CD4-positive, CD25-positive, alpha-beta regulatory T cell (primary cell): ENCODE results near the gene SEZ6L. TPM values are rescaled to one million over a fixed set of nuclear protein-coding genes. Genes with fewer than 3 reads are reported as not detected.
A peak's percentile ranks its signal among the peaks of the same experiment; 100 is the strongest.

Experiments used
- ATAC-seq, 2 donors: fragments of 150-1000 bp; cut with Tn5 transposase; one replicate each; pipeline ENCODE4 v1.10.0; 2021; ENCODE audit warnings: low read depth in 2 of 2, moderate number of reproducible peaks in 2 of 2, moderate library complexity in 1 of 2
- DNase-seq, 3 donors: peaks; one replicate each; pipeline versions ENCODE4 v3.0.0 to v3.0.0-alpha.2; 2012 to 2022; ENCODE audit warnings: mixed read lengths in 1 of 3
- H3K27ac ChIP-seq: one replicate; pipeline ENCODE4 v1.7.0; 2013; ENCODE audit warnings: mild to moderate bottlenecking, low read length; ENCODE audit not compliant: insufficient read depth, poor library complexity, severe bottlenecking
- H3K27me3 ChIP-seq: one replicate; pipeline ENCODE4 v1.7.0; 2013; ENCODE audit warnings: low read length; ENCODE audit not compliant: control insufficient read depth, insufficient read depth
- H3K36me3 ChIP-seq: one replicate; pipeline ENCODE4 v1.7.0; 2013; ENCODE audit warnings: mild to moderate bottlenecking, low read length, moderate library complexity; ENCODE audit not compliant: control insufficient read depth, insufficient read depth
- H3K4me1 ChIP-seq: 2 replicates; pipeline ENCODE4 v1.7.0; 2013; ENCODE audit warnings: mild to moderate bottlenecking, low read length; ENCODE audit not compliant: insufficient read depth, control insufficient read depth, poor library complexity, severe bottlenecking
- H3K4me3 ChIP-seq: one replicate; pipeline ENCODE4 v1.7.0; 2013; ENCODE audit warnings: low read depth, mild to moderate bottlenecking, low read length, moderate library complexity
- H3K9me3 ChIP-seq, 2 experiments: 1 replicate in 1 of 2; 2 replicates in 1 of 2; pipeline ENCODE4 v1.7.0; 2013; ENCODE audit warnings: low read length in 2 of 2, mild to moderate bottlenecking in 1 of 2, moderate library complexity in 1 of 2; ENCODE audit not compliant: control insufficient read depth in 2 of 2
- H3K27ac Mint-ChIP-seq, 3 donors: one replicate each; pipeline ENCODE4 v1.8.0; 2020 to 2022; ENCODE audit warnings: mild to moderate bottlenecking in 3 of 3, mixed read lengths in 3 of 3, moderate library complexity in 2 of 3
- H3K27me3 Mint-ChIP-seq: one replicate; pipeline ENCODE4 v1.8.0; 2022; ENCODE audit warnings: mild to moderate bottlenecking, mixed read lengths
- H3K36me3 Mint-ChIP-seq: one replicate; pipeline ENCODE4 v1.8.0; 2020; ENCODE audit warnings: mixed read lengths
- H3K4me1 Mint-ChIP-seq, 4 donors: one replicate each; pipeline ENCODE4 v1.8.0; 2020 to 2022; ENCODE audit warnings: mixed read lengths in 4 of 4, mild to moderate bottlenecking in 1 of 4
- H3K4me3 Mint-ChIP-seq, 4 donors: one replicate each; pipeline ENCODE4 v1.8.0; 2020 to 2022; ENCODE audit warnings: mild to moderate bottlenecking in 4 of 4, mixed read lengths in 4 of 4, moderate library complexity in 3 of 4
- H3K9me3 Mint-ChIP-seq, 7 donors: one replicate each; pipeline ENCODE4 v1.8.0; 2020 to 2022; ENCODE audit warnings: mixed read lengths in 7 of 7, mild to moderate bottlenecking in 3 of 7, moderate library complexity in 2 of 7
- polyA plus RNA-seq, 4 donors: library from polyadenylated mRNA; unstranded; fragments of 300-500 nt; fragmentation: Illumina TruSeq; gene quantifications; one replicate each; pipeline ENCODE4 v1.2.3, GENCODE V29; 2021
- total RNA-seq: library from RNA; stranded (reverse); gene quantifications from one replicate; pipeline ENCODE4 v1.2.3, GENCODE V29; 2022

SEZ6L gene
- total and polyA plus RNA-seq, 5 donors from 2014 or later: not detected

GRCh38 chr22:26135806-26136205 lies 33.5 kb upstream of the SEZ6L start:
- Histone ChIP-seq H3K27me3 (no peaks in the 10 kb centered on the region), H3K4me3 (no peak overlapping the region), H3K9me3 (no peaks in the 10 kb centered on the region), H3K36me3 (no peaks in the 10 kb centered on the region), H3K27ac (no peak overlapping the region), H3K4me1 (no peaks in the 10 kb centered on the region)
- no peak for ATAC-seq
- Mint-ChIP-seq H3K36me3 (no peaks in the 10 kb centered on the region), H3K4me3 (no peak overlapping the region), H3K4me1 (no peaks in the 10 kb centered on the region), H3K27me3 (peaks cover 5% of the 10 kb centered on the region), H3K27ac (no peak overlapping the region), H3K9me3 (peaks cover 0 to 3% (median 0%) of the 10 kb centered on the region in 7 donors)
- no peak for DNase-seq

GRCh38 chr22:26139310-26139709 lies 30.0 kb upstream of the SEZ6L start:
- Mint-ChIP-seq H3K27me3 (peaks cover 5% of the 10 kb centered on the region), H3K36me3 (no peaks in the 10 kb centered on the region), H3K4me3 (no peak overlapping the region), H3K27ac (no peak overlapping the region), H3K9me3 (peaks cover 0 to 3% (median 0%) of the 10 kb centered on the region in 7 donors), H3K4me1 (no peaks in the 10 kb centered on the region)
- H3K27me3 ChIP-seq: no peaks in the 10 kb centered on the region
- H3K9me3 ChIP-seq: no peaks in the 10 kb centered on the region
- H3K4me1 ChIP-seq: no peaks in the 10 kb centered on the region
- no peak for DNase-seq
- no peak for ATAC-seq
- H3K36me3 ChIP-seq: no peaks in the 10 kb centered on the region
- no peak overlapping the region for H3K4me3 ChIP-seq
- no peak overlapping the region for H3K27ac ChIP-seq

DNA sequence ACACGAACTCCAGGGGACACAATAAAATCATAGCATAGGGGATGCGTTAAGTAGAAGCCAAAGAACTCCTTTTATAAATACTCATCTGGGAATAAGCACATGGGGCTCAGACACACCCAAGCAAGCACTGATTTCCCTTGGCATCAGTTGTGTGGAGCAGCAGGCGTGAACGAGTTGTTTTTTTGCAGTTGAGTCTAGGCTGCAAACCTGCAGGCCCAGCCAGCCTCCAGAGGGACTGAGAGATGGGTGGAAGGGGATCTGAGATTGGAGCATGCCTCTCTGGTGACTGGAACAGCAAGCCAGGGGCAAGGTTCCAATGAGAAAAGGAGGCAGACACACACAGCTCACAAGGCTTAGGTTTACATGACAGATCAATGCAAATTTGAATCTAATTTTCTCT lies 27.4 kb upstream of the SEZ6L start:
- Mint-ChIP-seq H3K27me3 (peaks cover 18% of the 10 kb centered on the region), H3K36me3 (no peaks in the 10 kb centered on the region), H3K27ac (no peak overlapping the region), H3K4me3 (no peak overlapping the region), H3K4me1 (no peaks in the 10 kb centered on the region), H3K9me3 (peaks cover 0 to 3% (median 0%) of the 10 kb centered on the region in 7 donors)
- Histone ChIP-seq H3K9me3 (no peaks in the 10 kb centered on the region), H3K4me1 (no peaks in the 10 kb centered on the region), H3K27ac (no peak overlapping the region), H3K4me3 (no peak overlapping the region), H3K27me3 (peaks cover 2% of the 10 kb centered on the region), H3K36me3 (no peaks in the 10 kb centered on the region)
- no peak for ATAC-seq
- no peak for DNase-seq

GRCh38 chr22:26143806-26144325 lies 25.4 kb upstream of the SEZ6L start:
- Histone ChIP-seq H3K36me3 (no peaks in the 10 kb centered on the region), H3K27me3 (peaks cover 2% of the 10 kb centered on the region), H3K4me1 (no peaks in the 10 kb centered on the region), H3K9me3 (no peaks in the 10 kb centered on the region), H3K27ac (no peak overlapping the region), H3K4me3 (no peak overlapping the region)
- Mint-ChIP-seq H3K4me3 (no peak overlapping the region), H3K27me3 (peaks cover 20% of the 10 kb centered on the region), H3K9me3 (peaks cover 0 to 3% (median 0%) of the 10 kb centered on the region in 7 donors), H3K36me3 (no peaks in the 10 kb centered on the region), H3K4me1 (no peaks in the 10 kb centered on the region), H3K27ac (no peak overlapping the region)
- no peak for DNase-seq
- ATAC-seq: no peak

DNA sequence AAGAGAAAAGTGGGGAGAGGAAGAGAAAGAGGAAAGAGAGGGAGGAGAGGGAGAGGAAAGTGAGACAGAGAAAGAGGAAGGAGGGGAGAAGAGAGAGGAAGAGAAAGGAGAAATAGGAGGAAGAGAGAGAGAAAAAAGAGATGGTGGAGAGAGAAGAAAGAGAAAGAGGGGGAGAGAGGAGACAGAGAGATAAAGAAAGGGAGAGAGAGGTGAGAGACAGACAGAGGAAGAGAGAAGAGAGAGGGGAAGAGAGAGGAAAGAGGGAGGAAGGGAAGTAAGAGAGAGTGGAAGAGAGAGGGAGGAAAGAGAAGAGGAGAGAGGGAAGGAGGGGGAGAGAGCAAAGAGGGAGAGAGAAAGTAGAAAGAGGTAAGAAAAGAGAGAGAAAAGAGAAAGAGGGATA lies 9.4 kb upstream of the SEZ6L start:
- H3K36me3 ChIP-seq: no peaks in the 10 kb centered on the region
- H3K27me3 Mint-ChIP-seq: peaks cover 13% of the 10 kb centered on the region
- peaks cover 2% of the 10 kb centered on the region for H3K27me3 ChIP-seq
- ATAC-seq: no peak
- no peaks in the 10 kb centered on the region for H3K4me1 Mint-ChIP-seq
- no peak overlapping the region for H3K4me3 Mint-ChIP-seq
- H3K36me3 Mint-ChIP-seq: no peaks in the 10 kb centered on the region
- H3K27ac Mint-ChIP-seq: peak overlapping the region in 1 of 3 donors; percentile 66
- peaks cover 0 to 7% (median 2%) of the 10 kb centered on the region in 7 donors for H3K9me3 Mint-ChIP-seq
- no peak overlapping the region for H3K4me3 ChIP-seq
- H3K9me3 ChIP-seq: no peaks in the 10 kb centered on the region
- H3K4me1 ChIP-seq: no peaks in the 10 kb centered on the region
- DNase-seq: no peak
- H3K27ac ChIP-seq: no peak overlapping the region

- Histone ChIP-seq H3K36me3 (no peaks in the 10 kb centered on the region), H3K4me1 (no peaks in the 10 kb centered on the region), H3K27me3 (peaks cover 2% of the 10 kb centered on the region), H3K9me3 (no peaks in the 10 kb centered on the region), H3K4me3 (no peak overlapping the region), H3K27ac (no peak overlapping the region)
- H3K4me1 Mint-ChIP-seq: no peaks in the 10 kb centered on the region
- DNase-seq: no peak
- H3K36me3 Mint-ChIP-seq: no peaks in the 10 kb centered on the region
- peaks cover 0 to 5% (median 2%) of the 10 kb centered on the region in 7 donors for H3K9me3 Mint-ChIP-seq
- peaks cover 27% of the 10 kb centered on the region for H3K27me3 Mint-ChIP-seq
- no peak overlapping the region for H3K27ac Mint-ChIP-seq
- ATAC-seq: no peak
- no peak overlapping the region for H3K4me3 Mint-ChIP-seq
These were observed 7.5 kb upstream of the SEZ6L start for GRCh38 chr22:26161746-26162145.

GRCh38 chr22:26162926-26163325 lies 6.3 kb upstream of the SEZ6L start:
- ATAC-seq (no peak), DNase-seq (no peak)
- Mint-ChIP-seq H3K27ac (no peak overlapping the region), H3K4me1 (no peaks in the 10 kb centered on the region), H3K36me3 (no peaks in the 10 kb centered on the region), H3K27me3 (peaks cover 39% of the 10 kb centered on the region), H3K4me3 (no peak overlapping the region), H3K9me3 (peaks cover 0 to 6% (median under 1%) of the 10 kb centered on the region in 7 donors)
- Histone ChIP-seq H3K4me3 (no peak overlapping the region), H3K27me3 (peaks cover 4% of the 10 kb centered on the region), H3K27ac (no peak overlapping the region), H3K4me1 (no peaks in the 10 kb centered on the region), H3K9me3 (no peaks in the 10 kb centered on the region), H3K36me3 (no peaks in the 10 kb centered on the region)

- Histone ChIP-seq H3K4me3 (no peak overlapping the region), H3K27ac (no peak overlapping the region), H3K27me3 (peaks cover 7% of the 10 kb centered on the region), H3K9me3 (no peaks in the 10 kb centered on the region), H3K36me3 (no peaks in the 10 kb centered on the region), H3K4me1 (no peaks in the 10 kb centered on the region)
- no peak overlapping the region for H3K4me3 Mint-ChIP-seq
- no peaks in the 10 kb centered on the region for H3K36me3 Mint-ChIP-seq
- peaks cover 0 to 8% (median 0%) of the 10 kb centered on the region in 7 donors for H3K9me3 Mint-ChIP-seq
- no peaks in the 10 kb centered on the region for H3K4me1 Mint-ChIP-seq
- H3K27ac Mint-ChIP-seq: no peak overlapping the region
- ATAC-seq: no peak
- no peak for DNase-seq
- peaks cover 50% of the 10 kb centered on the region for H3K27me3 Mint-ChIP-seq
These were observed 5.1 kb upstream of the SEZ6L start for GRCh38 chr22:26164174-26164573.
